NT2/D1 (cell line): Measurements from ENCODE around the gene IPPK.
"Not testable (repeated sequence)": the region's sequence is repeated elsewhere in the genome, so short reads cannot be mapped to it uniquely, and the experiment has no call there.

Experiments
- YY1 ChIP-seq: IDR thresholded peaks from 2 replicates; pipeline ENCODE4 v1.6.1; 2011; ENCODE audit not compliant: insufficient read length, insufficient read depth
- ZNF274 ChIP-seq: IDR thresholded peaks from 2 replicates; pipeline ENCODE4 v1.6.1; 2011; ENCODE audit warnings: mild to moderate bottlenecking, low read depth, low read length

- not testable (repeated sequence) for TF ChIP-seq ZNF274, YY1
Observed at GRCh38 chr9:92595075-92595474, 74.9 kb downstream of the IPPK start.
